ENCODE data around the gene A1CF. TPM values are rescaled to one million over a fixed set of nuclear protein-coding genes. Genes with fewer than 3 reads are reported as not detected.
"Not testable (repeated sequence)": the region's sequence is repeated elsewhere in the genome, so short reads cannot be mapped to it uniquely, and the experiment has no call there.

The A1CF gene
- total RNA-seq, 1 donor = not detected

DNA sequence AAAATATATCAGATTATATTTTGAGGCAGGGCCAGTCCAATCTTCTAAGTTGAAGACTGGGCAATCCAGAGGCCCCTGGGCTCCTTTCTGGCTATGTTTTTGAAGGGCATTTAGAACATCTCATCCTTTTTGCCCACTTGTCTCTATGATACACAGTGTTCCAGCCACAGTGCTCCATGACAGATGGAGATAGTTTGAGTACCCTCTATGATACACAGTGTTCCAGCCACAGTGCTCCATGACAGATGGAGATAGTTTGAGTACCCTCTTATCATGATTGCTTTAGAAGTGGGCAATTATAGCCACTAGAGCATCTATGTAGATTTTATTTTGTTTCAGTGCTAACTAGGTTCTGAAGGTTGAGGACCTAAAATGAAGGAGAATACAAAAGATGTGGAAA, 33.1 kb upstream of the A1CF start:
- TF ChIP-seq, protein P1, sequence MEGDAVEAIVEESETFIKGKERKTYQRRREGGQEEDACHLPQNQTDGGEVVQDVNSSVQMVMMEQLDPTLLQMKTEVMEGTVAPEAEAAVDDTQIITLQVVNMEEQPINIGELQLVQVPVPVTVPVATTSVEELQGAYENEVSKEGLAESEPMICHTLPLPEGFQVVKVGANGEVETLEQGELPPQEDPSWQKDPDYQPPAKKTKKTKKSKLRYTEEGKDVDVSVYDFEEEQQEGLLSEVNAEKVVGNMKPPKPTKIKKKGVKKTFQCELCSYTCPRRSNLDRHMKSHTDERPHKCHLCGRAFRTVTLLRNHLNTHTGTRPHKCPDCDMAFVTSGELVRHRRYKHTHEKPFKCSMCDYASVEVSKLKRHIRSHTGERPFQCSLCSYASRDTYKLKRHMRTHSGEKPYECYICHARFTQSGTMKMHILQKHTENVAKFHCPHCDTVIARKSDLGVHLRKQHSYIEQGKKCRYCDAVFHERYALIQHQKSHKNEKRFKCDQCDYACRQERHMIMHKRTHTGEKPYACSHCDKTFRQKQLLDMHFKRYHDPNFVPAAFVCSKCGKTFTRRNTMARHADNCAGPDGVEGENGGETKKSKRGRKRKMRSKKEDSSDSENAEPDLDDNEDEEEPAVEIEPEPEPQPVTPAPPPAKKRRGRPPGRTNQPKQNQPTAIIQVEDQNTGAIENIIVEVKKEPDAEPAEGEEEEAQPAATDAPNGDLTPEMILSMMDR (IDR thresholded peaks at IDR 0.05; ENCODE audit: insufficient read depth, low read depth, low read length) = no peak
- no peak overlapping the region for H3K4me3 ChIP-seq (ENCODE audit: low read depth, low read length)
- no peak for DNase-seq (ENCODE audit: low read depth)

DNA sequence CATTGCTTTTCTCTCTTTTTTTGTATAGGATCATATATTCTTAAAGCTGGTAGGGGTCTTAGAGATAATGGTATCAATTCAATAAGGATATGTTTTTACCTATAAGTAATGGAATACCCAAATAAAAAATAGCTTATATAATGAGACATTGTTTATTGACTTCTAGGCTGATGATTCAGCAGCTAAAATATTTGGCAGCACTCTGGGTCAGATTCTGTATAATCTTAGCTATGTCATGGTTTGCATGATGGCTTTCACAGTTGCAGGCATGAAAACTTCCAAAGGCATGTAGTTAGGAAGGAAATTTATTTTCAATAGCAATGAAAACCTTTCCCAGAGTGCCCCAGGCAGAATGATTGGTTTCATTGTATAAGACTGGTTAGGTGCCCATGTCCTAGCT, 32.1 kb upstream of the A1CF start:
- TF ChIP-seq, protein P1 (IDR thresholded peaks at IDR 0.05; ENCODE audit: insufficient read depth, low read depth, low read length) = no peak
- no peak overlapping the region for H3K4me3 ChIP-seq (ENCODE audit: low read depth, low read length)
- DNase-seq (ENCODE audit: low read depth) = peak; percentile 38

DNA sequence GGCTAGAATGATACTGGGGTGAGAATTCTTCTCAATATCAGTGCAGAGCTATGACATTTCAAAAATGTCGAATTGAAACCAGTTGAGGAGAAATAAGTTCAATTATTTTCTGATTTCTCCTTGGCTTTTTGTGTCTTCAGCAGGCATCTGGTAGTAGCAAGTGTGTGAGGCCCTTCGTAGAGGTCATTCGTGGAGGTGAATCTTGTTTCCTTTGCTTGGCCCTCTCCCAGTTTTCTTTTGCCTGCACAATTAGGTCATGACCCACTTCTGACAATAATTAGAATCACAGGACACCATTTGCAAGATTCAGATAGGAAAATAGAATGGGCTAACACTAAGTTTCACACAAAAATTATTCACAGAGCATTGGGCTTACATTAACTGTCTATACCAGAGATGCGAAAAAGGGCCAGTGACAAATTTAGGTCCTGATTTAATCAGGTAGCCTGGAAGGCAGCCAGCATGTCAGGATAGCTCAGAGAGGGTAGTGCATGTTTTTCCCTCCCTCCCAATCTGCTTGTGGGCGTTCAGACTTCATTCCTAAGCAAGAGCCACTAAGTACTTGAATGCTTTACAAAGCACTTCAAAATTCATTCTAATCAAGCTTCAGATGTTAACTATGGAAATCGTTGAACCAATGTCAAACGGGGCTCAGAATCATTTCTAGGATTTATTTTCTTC, 24.0 kb upstream of the A1CF start:
- H3K4me3 ChIP-seq (ENCODE audit: low read depth, low read length) = no peak overlapping the region
- no peak for DNase-seq (ENCODE audit: low read depth)
- TF ChIP-seq, protein P1 (IDR thresholded peaks at IDR 0.05; ENCODE audit: insufficient read depth, low read depth, low read length) = no peak

DNA sequence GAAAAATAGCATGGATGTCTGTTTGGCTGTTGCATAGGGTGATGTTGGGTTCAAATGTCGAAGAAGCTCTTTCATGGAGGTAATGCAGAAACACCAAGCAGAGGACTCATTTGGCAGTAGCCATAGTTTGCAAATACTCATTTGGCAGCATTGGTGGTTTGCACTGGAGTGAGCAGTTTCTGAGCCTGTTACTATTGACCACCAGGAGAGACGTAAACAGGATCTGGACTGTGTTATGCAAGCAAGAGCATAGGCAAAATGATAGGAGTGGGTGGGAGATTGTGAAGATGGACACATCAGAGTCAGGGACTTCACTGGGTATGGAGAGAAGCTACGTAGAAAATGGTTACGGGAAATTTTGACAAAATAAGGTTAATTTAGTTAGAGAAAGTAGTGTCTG, 22.9 kb upstream of the A1CF start:
- DNase-seq (ENCODE audit: low read depth) = no peak
- H3K4me3 ChIP-seq (ENCODE audit: low read depth, low read length) = no peak overlapping the region
- TF ChIP-seq, protein P1 (IDR thresholded peaks at IDR 0.05; ENCODE audit: insufficient read depth, low read depth, low read length) = no peak

DNA sequence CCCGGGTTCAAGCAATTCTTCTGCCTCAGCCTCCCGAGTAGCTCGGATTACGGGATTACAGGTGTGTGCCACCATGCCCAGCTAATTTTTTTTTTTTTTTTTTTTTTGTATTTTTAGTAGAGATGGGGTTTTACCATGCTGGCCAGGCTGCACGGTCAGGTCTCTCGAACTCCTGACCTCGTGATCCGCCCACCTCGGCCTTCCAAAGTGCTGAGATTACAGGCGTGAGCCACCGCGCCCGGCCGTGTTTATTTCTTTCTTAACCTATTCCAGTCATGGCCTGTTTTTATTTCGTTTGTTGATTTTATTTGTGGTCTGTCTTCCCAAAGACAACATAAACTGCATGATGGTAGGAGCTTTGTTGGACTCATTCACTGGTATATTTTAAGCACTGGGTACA, 20.4 kb upstream of the A1CF start:
- not testable (repeated sequence) for DNase-seq (ENCODE audit: low read depth); H3K4me3 ChIP-seq (ENCODE audit: low read depth, low read length)

DNA sequence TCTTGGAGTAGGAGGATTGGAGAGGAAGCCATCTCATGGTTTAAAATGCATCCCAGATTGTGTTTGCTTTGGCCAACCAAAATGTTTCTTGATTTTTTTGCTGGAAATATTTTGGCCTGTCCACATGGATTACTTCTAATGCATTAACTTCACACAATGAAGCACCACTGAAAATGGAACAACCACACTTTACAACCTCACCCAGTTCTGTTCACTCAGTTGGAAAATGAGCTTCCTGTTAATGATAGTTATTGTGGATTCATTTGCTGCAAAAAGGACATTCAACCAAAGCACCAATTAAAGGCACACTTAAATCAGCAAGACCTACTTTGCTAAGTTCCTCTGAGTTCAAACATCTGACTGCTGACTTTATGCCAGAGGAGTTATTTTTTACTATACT, 11.3 kb upstream of the A1CF start:
- no peak for DNase-seq (ENCODE audit: low read depth)
- TF ChIP-seq, protein P1 (IDR thresholded peaks at IDR 0.05; ENCODE audit: insufficient read depth, low read depth, low read length) = no peak
- H3K4me3 ChIP-seq (ENCODE audit: low read depth, low read length) = no peak overlapping the region

DNA sequence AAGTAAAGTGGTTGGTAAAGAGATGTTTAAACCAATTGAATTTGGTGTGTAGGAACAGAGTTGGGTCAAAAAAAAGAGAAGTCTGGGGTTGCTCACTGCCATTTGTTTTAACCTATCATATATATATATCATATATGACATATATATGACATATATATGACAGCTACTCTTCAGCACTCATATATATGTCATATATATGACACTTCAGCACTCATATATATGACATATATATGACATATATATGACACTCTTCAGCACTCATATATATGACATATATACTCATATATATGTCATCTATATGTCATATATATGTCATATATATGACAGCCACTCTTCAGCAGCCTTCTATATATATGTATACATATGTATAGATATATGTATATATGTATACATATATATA, 8.9 kb upstream of the A1CF start:
- no peak for DNase-seq (ENCODE audit: low read depth)
- H3K4me3 ChIP-seq (ENCODE audit: low read depth, low read length) = no peak overlapping the region
- TF ChIP-seq, protein P1 (IDR thresholded peaks at IDR 0.05; ENCODE audit: insufficient read depth, low read depth, low read length) = no peak
